IPS DF 4.7 (cell line): ENCODE data around the gene DLGAP1.
A peak's percentile ranks its signal among the peaks of the same experiment; 100 is the strongest.

Experiments used
- DNase-seq: peaks from one replicate; pipeline ENCODE4 v3.0.0-alpha.2; 2013; ENCODE audit warnings: low spot score; ENCODE audit errors: extremely low read depth

DLGAP1 gene

GRCh38 chr18:3782901-3783300 is 672.2 kb downstream of the DLGAP1 start:
- no peak for DNase-seq

GRCh38 chr18:3777719-3778118 is 677.4 kb downstream of the DLGAP1 start:
- DNase-seq, result no peak

- no peak for DNase-seq
Measured at GRCh38 chr18:3777122-3777521, 678.0 kb downstream of the DLGAP1 start.

GRCh38 chr18:3775996-3776395 is 679.1 kb downstream of the DLGAP1 start:
- DNase-seq, result no peak

GRCh38 chr18:3773303-3773702 is 681.8 kb downstream of the DLGAP1 start:
- DNase-seq, result no peak

- DNase-seq, result peak; percentile 22
Measured at GRCh38 chr18:3771121-3771971, 683.8 kb downstream of the DLGAP1 start.

- no peak for DNase-seq
Measured at GRCh38 chr18:3761266-3761665, 693.8 kb downstream of the DLGAP1 start.

- no peak for DNase-seq
Measured at GRCh38 chr18:3760741-3761140, 694.4 kb downstream of the DLGAP1 start.

- no peak for DNase-seq
Measured at GRCh38 chr18:3759099-3759498, 696.0 kb downstream of the DLGAP1 start.

GRCh38 chr18:3758531-3758930 is 696.6 kb downstream of the DLGAP1 start:
- no peak for DNase-seq

- DNase-seq, result no peak
Measured at GRCh38 chr18:3757361-3757760, 697.7 kb downstream of the DLGAP1 start.

- no peak for DNase-seq
Measured at GRCh38 chr18:3753106-3753505, 702.0 kb downstream of the DLGAP1 start.

GRCh38 chr18:3748086-3748485 is 707.0 kb downstream of the DLGAP1 start:
- no peak for DNase-seq

GRCh38 chr18:3747176-3747973 is 707.7 kb downstream of the DLGAP1 start:
- no peak for DNase-seq

GRCh38 chr18:3742541-3742940 is 712.6 kb downstream of the DLGAP1 start:
- no peak for DNase-seq

- DNase-seq, result no peak
Measured at GRCh38 chr18:3741333-3741732, 713.8 kb downstream of the DLGAP1 start.

- no peak for DNase-seq
Measured at GRCh38 chr18:3728704-3729437, 726.2 kb downstream of the DLGAP1 start.

- DNase-seq, result no peak
Measured at GRCh38 chr18:3727274-3727673, 727.8 kb downstream of the DLGAP1 start.

- no peak for DNase-seq
Measured at GRCh38 chr18:3726238-3726951, 728.7 kb downstream of the DLGAP1 start.

GRCh38 chr18:3725115-3725514 is 730.0 kb downstream of the DLGAP1 start:
- no peak for DNase-seq

GRCh38 chr18:3723554-3723953 is 731.6 kb downstream of the DLGAP1 start:
- no peak for DNase-seq
